ENCODE measurements around the gene ECM2.

ECM2 gene

DNA sequence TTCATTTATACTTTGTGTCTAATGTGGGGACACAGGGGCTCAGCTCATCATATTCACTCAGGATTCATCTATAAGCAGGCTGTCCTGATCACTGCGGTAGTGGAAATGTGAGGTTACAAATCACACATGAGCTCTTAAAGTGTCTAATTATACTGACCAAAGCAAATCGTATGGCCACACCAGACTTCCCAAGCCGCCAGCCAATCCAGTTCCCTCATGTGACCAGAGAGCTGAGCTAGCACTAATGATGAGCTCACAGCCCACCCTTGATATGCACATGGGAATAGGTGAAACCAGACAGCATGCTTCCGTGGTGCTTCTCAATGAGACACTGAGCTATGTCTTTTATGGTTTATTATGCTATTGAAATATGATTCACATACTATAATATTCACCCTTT lies 17.6 kb downstream of the ECM2 start:
- no peak overlapping the region for H3K4me3 ChIP-seq (ENCODE audit: low read length)
- TF ChIP-seq, protein P1, sequence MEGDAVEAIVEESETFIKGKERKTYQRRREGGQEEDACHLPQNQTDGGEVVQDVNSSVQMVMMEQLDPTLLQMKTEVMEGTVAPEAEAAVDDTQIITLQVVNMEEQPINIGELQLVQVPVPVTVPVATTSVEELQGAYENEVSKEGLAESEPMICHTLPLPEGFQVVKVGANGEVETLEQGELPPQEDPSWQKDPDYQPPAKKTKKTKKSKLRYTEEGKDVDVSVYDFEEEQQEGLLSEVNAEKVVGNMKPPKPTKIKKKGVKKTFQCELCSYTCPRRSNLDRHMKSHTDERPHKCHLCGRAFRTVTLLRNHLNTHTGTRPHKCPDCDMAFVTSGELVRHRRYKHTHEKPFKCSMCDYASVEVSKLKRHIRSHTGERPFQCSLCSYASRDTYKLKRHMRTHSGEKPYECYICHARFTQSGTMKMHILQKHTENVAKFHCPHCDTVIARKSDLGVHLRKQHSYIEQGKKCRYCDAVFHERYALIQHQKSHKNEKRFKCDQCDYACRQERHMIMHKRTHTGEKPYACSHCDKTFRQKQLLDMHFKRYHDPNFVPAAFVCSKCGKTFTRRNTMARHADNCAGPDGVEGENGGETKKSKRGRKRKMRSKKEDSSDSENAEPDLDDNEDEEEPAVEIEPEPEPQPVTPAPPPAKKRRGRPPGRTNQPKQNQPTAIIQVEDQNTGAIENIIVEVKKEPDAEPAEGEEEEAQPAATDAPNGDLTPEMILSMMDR (IDR thresholded peaks at IDR 0.05; ENCODE audit: insufficient read depth, low read depth, low read length, missing control alignments): no peak
- no peak for DNase-seq (ENCODE audit: low read depth)

DNA sequence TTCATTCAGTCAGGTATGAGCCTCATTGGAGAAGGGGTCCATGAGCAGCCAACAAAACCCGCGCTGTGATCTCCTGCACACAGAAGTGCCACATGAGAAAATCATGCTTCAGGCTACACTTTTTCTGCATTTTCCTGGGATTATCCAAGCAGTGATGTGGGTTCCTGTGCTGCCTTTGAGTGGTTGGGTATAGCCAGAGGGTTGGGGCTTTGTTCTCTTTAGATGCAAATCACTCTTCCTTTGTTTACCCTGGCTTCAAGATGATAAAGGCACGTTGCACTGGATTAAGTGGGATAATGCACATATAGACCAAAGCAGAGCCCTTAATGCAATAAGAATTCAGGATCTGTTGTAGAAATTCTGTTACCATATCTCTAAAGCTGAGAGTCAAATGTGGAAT lies 18.7 kb downstream of the ECM2 start:
- no peak for DNase-seq (ENCODE audit: low read depth)
- H3K4me3 ChIP-seq (ENCODE audit: low read length): no peak overlapping the region
- TF ChIP-seq, protein P1 (IDR thresholded peaks at IDR 0.05; ENCODE audit: insufficient read depth, low read depth, low read length, missing control alignments): no peak

DNA sequence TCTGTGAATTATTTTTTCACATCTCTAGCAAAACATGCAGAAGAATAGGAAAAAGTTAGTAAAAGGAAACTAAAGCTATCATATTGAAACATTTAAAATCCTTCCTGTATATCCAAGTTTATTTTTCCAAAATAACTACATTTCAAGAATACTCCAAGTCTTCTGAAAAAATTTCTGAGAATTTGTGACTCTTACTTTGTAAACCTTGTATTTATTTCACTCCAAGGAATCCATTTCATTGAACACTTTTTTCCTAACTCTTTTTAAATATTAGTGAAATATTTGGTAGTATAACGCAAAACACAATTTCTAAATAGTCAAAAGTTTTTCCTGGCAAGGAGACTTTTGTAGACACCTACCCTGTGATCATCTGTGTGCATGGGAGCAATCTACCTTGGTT lies 19.3 kb downstream of the ECM2 start:
- no peak for DNase-seq (ENCODE audit: low read depth)
- TF ChIP-seq, protein P1 (IDR thresholded peaks at IDR 0.05; ENCODE audit: insufficient read depth, low read depth, low read length, missing control alignments): no peak
- no peak overlapping the region for H3K4me3 ChIP-seq (ENCODE audit: low read length)

DNA sequence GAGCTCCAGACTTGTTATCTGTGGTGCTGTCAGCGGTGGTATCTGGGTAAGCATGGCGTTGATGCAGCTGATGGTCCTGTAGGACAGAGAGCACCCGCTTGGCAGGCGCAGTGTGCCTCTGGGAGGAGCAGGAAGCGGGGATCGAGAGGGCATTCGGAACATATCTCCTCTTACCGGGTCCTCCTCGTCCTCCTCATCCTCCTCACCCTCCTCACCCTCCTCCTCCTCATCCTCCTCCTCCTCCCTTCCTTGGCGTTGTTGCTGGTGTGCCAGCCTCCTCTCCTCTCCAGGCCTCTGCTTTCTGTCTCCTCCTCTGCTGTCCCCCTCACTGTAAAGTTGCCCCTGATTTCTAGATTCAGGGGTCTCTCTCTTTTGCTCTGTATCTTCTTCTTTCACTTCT lies 21.2 kb downstream of the ECM2 start:
- TF ChIP-seq, protein P1 (IDR thresholded peaks at IDR 0.05; ENCODE audit: insufficient read depth, low read depth, low read length, missing control alignments): no peak
- no peak for DNase-seq (ENCODE audit: low read depth)
- no peak overlapping the region for H3K4me3 ChIP-seq (ENCODE audit: low read length)

DNA sequence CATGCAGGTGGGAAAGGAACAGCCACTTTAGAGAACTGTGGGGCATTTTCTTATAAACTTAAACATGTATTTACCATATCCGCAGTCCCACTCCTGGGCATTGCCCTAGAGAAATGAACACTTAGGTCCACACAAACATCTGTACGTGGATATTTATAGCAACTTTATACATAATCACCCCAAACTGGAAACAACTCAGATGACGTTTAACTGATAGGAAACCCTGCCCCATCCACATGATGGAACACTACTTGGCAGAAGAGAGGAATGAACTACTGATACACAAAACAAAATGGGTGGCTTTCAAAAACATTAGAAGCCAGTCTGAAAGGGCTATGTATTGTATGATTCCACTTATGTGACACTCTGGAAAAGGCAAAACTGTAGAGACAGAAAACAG lies 22.4 kb downstream of the ECM2 start:
- no peak overlapping the region for H3K4me3 ChIP-seq (ENCODE audit: low read length)
- no peak for DNase-seq (ENCODE audit: low read depth)
- TF ChIP-seq, protein P1 (IDR thresholded peaks at IDR 0.05; ENCODE audit: insufficient read depth, low read depth, low read length, missing control alignments): no peak

DNA sequence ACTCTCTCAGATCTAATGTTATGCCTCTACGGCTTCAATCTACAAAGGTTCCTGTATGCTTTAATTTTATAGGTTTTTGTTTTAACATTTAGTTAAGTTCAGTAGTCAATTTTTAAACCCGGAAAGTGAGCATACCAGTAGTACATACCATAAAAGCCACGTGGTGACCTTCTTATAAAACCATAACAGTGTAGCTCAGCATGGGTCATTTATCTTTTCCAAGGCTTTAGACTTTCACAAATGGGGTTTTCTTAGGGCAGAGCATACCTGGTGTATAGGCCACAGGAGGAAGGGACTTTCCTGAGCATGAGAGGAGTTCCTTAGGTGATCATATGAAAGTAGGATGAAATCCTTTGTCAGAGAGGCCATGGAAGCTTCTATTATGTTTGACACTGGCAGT lies 23.2 kb downstream of the ECM2 start:
- H3K4me3 ChIP-seq (ENCODE audit: low read length): no peak overlapping the region
- TF ChIP-seq, protein P1 (IDR thresholded peaks at IDR 0.05; ENCODE audit: insufficient read depth, low read depth, low read length, missing control alignments): no peak
- DNase-seq (ENCODE audit: low read depth): no peak

DNA sequence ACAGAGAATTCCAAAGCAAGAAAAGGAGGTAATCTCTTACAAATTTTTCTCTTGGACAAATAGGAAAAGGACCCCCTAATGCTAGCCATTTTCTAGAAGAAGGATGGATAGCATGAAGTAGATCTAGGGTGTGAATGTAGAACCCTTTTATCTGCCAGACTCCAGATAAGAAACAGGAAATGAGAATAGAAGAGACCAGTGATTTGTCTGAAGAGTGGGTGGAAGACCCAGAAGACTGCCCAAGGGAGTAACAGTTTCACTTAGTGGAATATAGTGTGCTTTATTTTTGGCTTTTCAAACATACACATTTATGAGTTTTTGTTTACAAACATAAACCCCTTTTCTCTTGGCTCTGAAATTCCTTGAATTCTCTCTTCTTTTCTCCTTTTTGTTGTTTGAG lies 25.0 kb downstream of the ECM2 start:
- no peak overlapping the region for H3K4me3 ChIP-seq (ENCODE audit: low read length)
- TF ChIP-seq, protein P1 (IDR thresholded peaks at IDR 0.05; ENCODE audit: insufficient read depth, low read depth, low read length, missing control alignments): no peak
- DNase-seq (ENCODE audit: low read depth): no peak
